ENCODE results near the gene SAMD11. TPM values are rescaled to one million over a fixed set of nuclear protein-coding genes. Genes with fewer than 3 reads are reported as not detected.

The SAMD11 gene
- polyA plus RNA-seq, 1 donor from 2014 or later = 21.6 TPM

DNA sequence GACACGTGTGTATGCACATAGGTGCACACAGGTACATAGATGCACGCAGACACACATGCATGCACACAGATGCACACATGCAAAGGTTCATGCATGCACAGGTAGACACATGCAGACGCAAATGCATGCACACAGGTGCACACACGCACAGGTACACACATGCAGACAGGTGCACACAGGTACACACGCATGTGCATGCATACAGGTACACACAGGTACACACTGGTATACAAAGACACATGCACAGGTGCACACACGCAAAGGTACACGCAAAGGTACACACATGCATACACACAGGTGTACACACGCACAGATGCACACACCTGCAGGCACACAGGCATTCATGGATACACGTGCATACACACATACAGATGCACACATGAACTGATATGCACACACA, 26.5 kb downstream of the SAMD11 start:
- Histone ChIP-seq H3K9me3 (ENCODE audit: low read length) (no peaks in the 10 kb centered on the region), H4K20me1 (ENCODE audit: insufficient read depth) (no peaks in the 10 kb centered on the region), H2AFZ (ENCODE audit: low read depth, low read length) (no peak overlapping the region), H3K9me2 (ENCODE audit: insufficient read depth, low read length) (no peaks in the 10 kb centered on the region), H3K79me2 (replicated peaks; ENCODE audit: insufficient read depth, low read length) (no peaks in the 10 kb centered on the region), H3K9ac (ENCODE audit: low read length) (no peak overlapping the region), H3K36me3 (ENCODE audit: insufficient read depth, low read length) (peaks cover 4% of the 10 kb centered on the region), H3F3A (ENCODE audit: insufficient read depth, low read length, poor library complexity, severe bottlenecking) (no peaks in the 10 kb centered on the region), H3K4me3 (ENCODE audit: low read length) (no peak overlapping the region), H3K4me2 (ENCODE audit: low read length) (no peak overlapping the region), H3K27me3 (ENCODE audit: insufficient read depth, low read depth, low read length) (no peaks in the 10 kb centered on the region), H3K27ac (ENCODE audit: low read length) (no peak overlapping the region)
- no peak for TF ChIP-seq SMC3 (conservative IDR thresholded peaks at IDR 0.05; ENCODE audit: poor library complexity)
- TF ChIP-seq MXI1 (conservative IDR thresholded peaks at IDR 0.05; ENCODE audit: poor library complexity, severe bottlenecking) = no peak
- TF ChIP-seq REST (IDR thresholded peaks at IDR 0.05; ENCODE audit: borderline replicate concordance) = no peak
- TF ChIP-seq RAD21 (conservative IDR thresholded peaks at IDR 0.05) = no peak
- TF ChIP-seq TAF1 (IDR thresholded peaks at IDR 0.05; ENCODE audit: low read depth) = no peak

DNA sequence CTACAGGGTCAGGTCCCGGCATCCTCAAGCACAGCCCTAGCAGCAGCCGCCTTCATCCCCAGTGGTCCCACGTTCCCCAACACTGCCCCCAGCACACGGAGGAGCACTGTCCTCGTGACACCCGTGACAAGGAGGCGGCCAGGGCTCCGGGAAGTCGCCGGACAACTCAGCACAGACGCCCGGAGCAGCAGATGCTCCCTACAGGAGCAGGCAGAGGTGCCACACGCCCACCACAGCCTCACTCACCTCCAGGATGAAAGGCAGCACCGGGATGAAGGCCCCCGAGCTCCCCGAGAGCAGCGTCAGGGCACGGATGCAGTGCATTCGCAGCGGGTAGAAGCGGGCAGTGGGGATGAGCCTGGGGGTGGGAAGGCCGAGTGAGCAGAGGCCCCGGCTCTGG, 27.2 kb downstream of the SAMD11 start:
- H3K4me3 ChIP-seq (ENCODE audit: low read length) = no peak overlapping the region
- H3K27me3 ChIP-seq (ENCODE audit: insufficient read depth, low read depth, low read length) = no peaks in the 10 kb centered on the region
- no peak overlapping the region for H3K4me2 ChIP-seq (ENCODE audit: low read length)
- peaks cover 4% of the 10 kb centered on the region for H3K36me3 ChIP-seq (ENCODE audit: insufficient read depth, low read length)
- no peaks in the 10 kb centered on the region for H4K20me1 ChIP-seq (ENCODE audit: insufficient read depth)
- no peaks in the 10 kb centered on the region for H3K9me3 ChIP-seq (ENCODE audit: low read length)
- no peak for TF ChIP-seq POLR2AphosphoS5 (IDR thresholded peaks at IDR 0.05)
- TF ChIP-seq RAD21 (conservative IDR thresholded peaks at IDR 0.05) = no peak
- TF ChIP-seq, protein P1, sequence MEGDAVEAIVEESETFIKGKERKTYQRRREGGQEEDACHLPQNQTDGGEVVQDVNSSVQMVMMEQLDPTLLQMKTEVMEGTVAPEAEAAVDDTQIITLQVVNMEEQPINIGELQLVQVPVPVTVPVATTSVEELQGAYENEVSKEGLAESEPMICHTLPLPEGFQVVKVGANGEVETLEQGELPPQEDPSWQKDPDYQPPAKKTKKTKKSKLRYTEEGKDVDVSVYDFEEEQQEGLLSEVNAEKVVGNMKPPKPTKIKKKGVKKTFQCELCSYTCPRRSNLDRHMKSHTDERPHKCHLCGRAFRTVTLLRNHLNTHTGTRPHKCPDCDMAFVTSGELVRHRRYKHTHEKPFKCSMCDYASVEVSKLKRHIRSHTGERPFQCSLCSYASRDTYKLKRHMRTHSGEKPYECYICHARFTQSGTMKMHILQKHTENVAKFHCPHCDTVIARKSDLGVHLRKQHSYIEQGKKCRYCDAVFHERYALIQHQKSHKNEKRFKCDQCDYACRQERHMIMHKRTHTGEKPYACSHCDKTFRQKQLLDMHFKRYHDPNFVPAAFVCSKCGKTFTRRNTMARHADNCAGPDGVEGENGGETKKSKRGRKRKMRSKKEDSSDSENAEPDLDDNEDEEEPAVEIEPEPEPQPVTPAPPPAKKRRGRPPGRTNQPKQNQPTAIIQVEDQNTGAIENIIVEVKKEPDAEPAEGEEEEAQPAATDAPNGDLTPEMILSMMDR (IDR thresholded peaks at IDR 0.05; ENCODE audit: poor library complexity, severe bottlenecking) = no peak
- no peak for TF ChIP-seq MXI1 (conservative IDR thresholded peaks at IDR 0.05; ENCODE audit: poor library complexity, severe bottlenecking)
- TF ChIP-seq EZH2 (IDR thresholded peaks at IDR 0.05; ENCODE audit: borderline replicate concordance, insufficient read depth, low read length, poor library complexity, severe bottlenecking) = no peak
- TF ChIP-seq EP300 (conservative IDR thresholded peaks at IDR 0.05; ENCODE audit: poor library complexity, severe bottlenecking) = no peak
- no peak for TF ChIP-seq SMC3 (conservative IDR thresholded peaks at IDR 0.05; ENCODE audit: poor library complexity)
- no peaks in the 10 kb centered on the region for H3F3A ChIP-seq (ENCODE audit: insufficient read depth, low read length, poor library complexity, severe bottlenecking)
- no peaks in the 10 kb centered on the region for H3K9me2 ChIP-seq (ENCODE audit: insufficient read depth, low read length)
- H3K9ac ChIP-seq (ENCODE audit: low read length) = no peak overlapping the region
- H3K79me2 ChIP-seq (replicated peaks; ENCODE audit: insufficient read depth, low read length) = no peaks in the 10 kb centered on the region
- H3K27ac ChIP-seq (ENCODE audit: low read length) = no peak overlapping the region
- no peak overlapping the region for H2AFZ ChIP-seq (ENCODE audit: low read depth, low read length)

DNA sequence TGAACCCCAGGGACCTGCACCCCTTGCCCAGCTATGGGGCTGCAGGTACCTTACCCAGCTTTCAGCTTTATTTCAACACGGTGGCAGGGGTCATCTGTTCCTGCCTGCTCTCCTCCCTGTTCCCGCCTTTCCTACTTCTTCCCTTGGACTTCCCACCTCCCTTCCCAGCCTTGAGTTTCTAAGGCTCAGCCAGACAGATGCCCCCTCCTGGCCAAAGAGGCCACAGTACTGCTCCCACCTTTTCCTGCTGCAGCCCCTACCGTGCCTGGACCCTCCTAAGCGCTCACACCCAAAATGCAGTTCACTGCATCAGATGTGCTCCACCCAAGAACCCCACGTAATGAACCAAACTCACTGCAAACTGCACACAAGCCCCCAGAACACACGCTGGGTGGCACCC, 27.6 kb downstream of the SAMD11 start:
- Histone ChIP-seq H3K79me2 (replicated peaks; ENCODE audit: insufficient read depth, low read length) (no peaks in the 10 kb centered on the region), H3K9me2 (ENCODE audit: insufficient read depth, low read length) (no peaks in the 10 kb centered on the region), H3K9ac (ENCODE audit: low read length) (no peak overlapping the region), H3F3A (ENCODE audit: insufficient read depth, low read length, poor library complexity, severe bottlenecking) (no peaks in the 10 kb centered on the region), H3K27me3 (ENCODE audit: insufficient read depth, low read depth, low read length) (no peaks in the 10 kb centered on the region), H3K4me3 (ENCODE audit: low read length) (no peak overlapping the region), H3K4me2 (ENCODE audit: low read length) (no peak overlapping the region), H2AFZ (ENCODE audit: low read depth, low read length) (no peak overlapping the region), H3K27ac (ENCODE audit: low read length) (no peak overlapping the region), H4K20me1 (ENCODE audit: insufficient read depth) (no peaks in the 10 kb centered on the region), H3K36me3 (ENCODE audit: insufficient read depth, low read length) (peaks cover 4% of the 10 kb centered on the region), H3K9me3 (ENCODE audit: low read length) (no peaks in the 10 kb centered on the region)
- TF ChIP-seq REST (IDR thresholded peaks at IDR 0.05; ENCODE audit: borderline replicate concordance) = no peak
- TF ChIP-seq, protein P1 (IDR thresholded peaks at IDR 0.05; ENCODE audit: poor library complexity, severe bottlenecking) = peak; percentile 40
- TF ChIP-seq RAD21 (conservative IDR thresholded peaks at IDR 0.05) = peak; percentile 25
- TF ChIP-seq SMC3 (conservative IDR thresholded peaks at IDR 0.05; ENCODE audit: poor library complexity) = peak; percentile 42
- TF ChIP-seq MXI1 (conservative IDR thresholded peaks at IDR 0.05; ENCODE audit: poor library complexity, severe bottlenecking) = no peak
- no peak for TF ChIP-seq EZH2 (IDR thresholded peaks at IDR 0.05; ENCODE audit: borderline replicate concordance, insufficient read depth, low read length, poor library complexity, severe bottlenecking)
- no peak for TF ChIP-seq EP300 (conservative IDR thresholded peaks at IDR 0.05; ENCODE audit: poor library complexity, severe bottlenecking)
- TF ChIP-seq POLR2AphosphoS5 (IDR thresholded peaks at IDR 0.05) = no peak
- TF ChIP-seq TAF1 (IDR thresholded peaks at IDR 0.05; ENCODE audit: low read depth) = no peak

Measured in neural cell (in vitro differentiated cells).